ENCODE measurements around the gene PLEKHG7. TPM values are rescaled to one million over a fixed set of nuclear protein-coding genes. Genes with fewer than 3 reads are reported as not detected.

The PLEKHG7 gene
- total RNA-seq, 1 experiment from 2014 or later, result not detected

GRCh38 chr12:92703786-92704185 is 997 bp downstream of the PLEKHG7 start:
- H4K20me1 ChIP-seq (ENCODE audit: insufficient read depth), result no peaks in the 10 kb centered on the region
- no peak overlapping the region for H3K9ac ChIP-seq (ENCODE audit: low read length)
- H3K4me3 ChIP-seq (replicated peaks in 1 of 2; ENCODE audit: low read depth in 1 of 2, low read length in 2 of 2), result no peak overlapping the region
- no TSS peak for BruUV-seq (replicated peaks)
- H3K79me2 ChIP-seq (ENCODE audit: insufficient read depth, low read length), result no peaks in the 10 kb centered on the region
- TF ChIP-seq POLR2AphosphoS5 (IDR thresholded peaks at IDR 0.05; ENCODE audit: low read depth, low read length), result no peak
- no peak for TF ChIP-seq SRF (IDR thresholded peaks at IDR 0.05; ENCODE audit: low read depth)
- no peak for TF ChIP-seq TCF7L2 (IDR thresholded peaks at IDR 0.05; ENCODE audit: borderline replicate concordance, extremely low read depth, insufficient read depth, insufficient read length)
- no peak for TF ChIP-seq SP1 (IDR thresholded peaks at IDR 0.05; ENCODE audit: low read depth)
- TF ChIP-seq EZH2phosphoT487 (IDR thresholded peaks at IDR 0.05; ENCODE audit: borderline replicate concordance), result no peak
- no peak for TF ChIP-seq POLR2A (IDR thresholded peaks at IDR 0.05; ENCODE audit: borderline replicate concordance, extremely low read depth, insufficient read depth, insufficient read length)
- TF ChIP-seq CBX3 (IDR thresholded peaks at IDR 0.05; ENCODE audit: low read depth), result no peak
- no peak for TF ChIP-seq CTCF (IDR thresholded peaks at IDR 0.05 in 2 of 3, conservative IDR thresholded peaks at IDR 0.05 in 1 of 3; ENCODE audit: borderline replicate concordance in 1 of 3, insufficient read depth in 1 of 3, low read depth in 2 of 3, low read length in 2 of 3)
- no peak for TF ChIP-seq YY1 (IDR thresholded peaks at IDR 0.05; ENCODE audit: extremely low read depth, insufficient replicate concordance, low read depth, low read length)
- no peak for TF ChIP-seq CEBPB (IDR thresholded peaks at IDR 0.05; ENCODE audit: low read depth)
- TF ChIP-seq ZNF274 (IDR thresholded peaks at IDR 0.05; ENCODE audit: low read depth, low read length), result no peak
- TF ChIP-seq ELF1 (IDR thresholded peaks at IDR 0.05; ENCODE audit: borderline replicate concordance, low read depth), result no peak
- TF ChIP-seq, protein P1, sequence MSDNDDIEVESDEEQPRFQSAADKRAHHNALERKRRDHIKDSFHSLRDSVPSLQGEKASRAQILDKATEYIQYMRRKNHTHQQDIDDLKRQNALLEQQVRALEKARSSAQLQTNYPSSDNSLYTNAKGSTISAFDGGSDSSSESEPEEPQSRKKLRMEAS (IDR thresholded peaks at IDR 0.05), result no peak
- no peak for TF ChIP-seq REST (IDR thresholded peaks at IDR 0.05; ENCODE audit: low read depth)
- TF ChIP-seq FOSL1 (IDR thresholded peaks at IDR 0.05; ENCODE audit: low read depth), result no peak
- TF ChIP-seq RAD21 (IDR thresholded peaks at IDR 0.05; ENCODE audit: low read depth), result no peak
- TF ChIP-seq ZBTB33 (IDR thresholded peaks at IDR 0.05; ENCODE audit: extremely low read depth, insufficient replicate concordance, low read length), result no peak
- no peak for TF ChIP-seq SIN3A (IDR thresholded peaks at IDR 0.05; ENCODE audit: low read depth)
- H3K27ac ChIP-seq (ENCODE audit: low read depth, low read length), result no peak overlapping the region
- ChIA-PET CTCF (no interaction called here), POLR2A (no interaction called here), RAD21 (ENCODE audit: low non-redundant PET in 1 of 2, low total read pairs in 2 of 2, uncharacterized antibody in 2 of 2, unreplicated experiment in 2 of 2) (no interaction called here)
- no peaks in the 10 kb centered on the region for H3K27me3 ChIP-seq (ENCODE audit: insufficient read depth, low read length)
- no peaks in the 10 kb centered on the region for H3K36me3 ChIP-seq (ENCODE audit: control insufficient read depth in 1 of 2, insufficient read depth in 2 of 2, low read length in 2 of 2)
- H3K9me3 ChIP-seq (ENCODE audit: control insufficient read depth in 1 of 2, insufficient read depth in 1 of 2, low read depth in 1 of 2, low read length in 2 of 2), result no peaks in the 10 kb centered on the region
- H3K4me1 ChIP-seq (ENCODE audit: control insufficient read depth in 1 of 2, insufficient read depth in 2 of 2, low read length in 2 of 2), result no peaks in the 10 kb centered on the region
- DNase-seq (ENCODE audit: low read depth, low spot score) (no peak), ATAC-seq (no peak)
- H2AFZ ChIP-seq (ENCODE audit: low read depth, low read length, poor library complexity, severe bottlenecking), result no peak overlapping the region
- H3K9me2 ChIP-seq (ENCODE audit: insufficient read depth), result no peaks in the 10 kb centered on the region
- intact Hi-C loops (cut with micrococcal nuclease), result no loop called here
- no peak overlapping the region for H3K4me2 ChIP-seq (ENCODE audit: low read length)

Measured in HCT116 (cell line).